ENCODE data around the gene C19orf25.

Gene C19orf25

DNA sequence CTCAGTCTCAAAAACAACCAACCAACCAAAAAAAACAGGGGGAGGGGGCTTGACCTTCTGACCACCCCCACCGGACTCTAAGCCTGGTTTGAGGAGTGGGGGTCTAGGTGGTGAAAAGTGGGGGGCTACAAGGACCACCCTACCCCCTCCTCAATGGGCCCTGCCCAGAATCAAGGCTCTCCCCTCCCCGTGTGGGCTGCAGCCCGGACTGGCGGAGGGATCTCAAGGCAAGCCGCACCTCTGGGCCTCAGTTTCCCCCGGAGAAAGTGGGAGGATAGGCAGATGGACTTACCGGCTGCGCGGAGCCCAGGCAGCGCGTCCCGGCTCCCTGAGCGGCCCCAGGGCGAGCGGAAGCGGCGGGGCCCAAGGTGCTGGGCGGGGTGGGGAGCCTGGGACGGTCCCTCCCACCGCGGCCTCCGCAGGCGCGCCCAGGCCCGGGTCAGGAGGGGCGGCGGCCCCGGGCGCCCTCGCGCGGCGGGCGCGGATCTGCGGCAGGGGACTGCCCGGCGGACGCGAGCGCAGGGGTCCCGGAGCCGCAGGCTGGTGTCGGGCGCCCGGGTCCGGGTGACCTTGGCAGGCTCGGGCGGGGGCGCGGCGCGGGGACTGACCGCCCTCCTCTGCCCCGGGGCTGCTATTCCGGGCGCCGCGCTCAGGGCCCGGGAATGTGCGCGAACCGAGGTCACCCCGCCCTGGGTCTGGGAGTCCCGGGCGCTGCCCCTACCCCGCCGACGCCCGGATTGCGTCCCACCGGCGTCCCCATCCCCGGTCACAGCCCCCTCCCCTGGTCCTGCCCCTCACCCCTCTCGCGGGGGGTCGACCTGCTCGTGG is 33.9 kb upstream of the C19orf25 start, which contains the start of gene ADAMTSL5:
ADAMTSL5 (minus strand) TSS at position 349 of the 828 bp plus-strand sequence. CDS start 2,076 bp downstream, outside the sequence.
- H4K20me1 ChIP-seq: peaks cover 31% of the 10 kb centered on the region
- H3K9me3 ChIP-seq: no peaks in the 10 kb centered on the region
- H3K27ac ChIP-seq: no peak within 1 kb of the TSS
- no peak for TF ChIP-seq Cebpa-rat (IDR thresholded peaks at IDR 0.05)
- no peak within 1 kb of the TSS for H3K4me3 ChIP-seq
- H3K9ac ChIP-seq: no peak within 1 kb of the TSS
- peaks cover 41% of the 10 kb centered on the region for H3K4me1 ChIP-seq
- H3K36me3 ChIP-seq: no peaks in the 10 kb centered on the region
- peaks cover 41% of the 10 kb centered on the region for H3K27me3 ChIP-seq
- peak within 1 kb of the TSS; percentile 29 for H3K4me2 ChIP-seq

DNA sequence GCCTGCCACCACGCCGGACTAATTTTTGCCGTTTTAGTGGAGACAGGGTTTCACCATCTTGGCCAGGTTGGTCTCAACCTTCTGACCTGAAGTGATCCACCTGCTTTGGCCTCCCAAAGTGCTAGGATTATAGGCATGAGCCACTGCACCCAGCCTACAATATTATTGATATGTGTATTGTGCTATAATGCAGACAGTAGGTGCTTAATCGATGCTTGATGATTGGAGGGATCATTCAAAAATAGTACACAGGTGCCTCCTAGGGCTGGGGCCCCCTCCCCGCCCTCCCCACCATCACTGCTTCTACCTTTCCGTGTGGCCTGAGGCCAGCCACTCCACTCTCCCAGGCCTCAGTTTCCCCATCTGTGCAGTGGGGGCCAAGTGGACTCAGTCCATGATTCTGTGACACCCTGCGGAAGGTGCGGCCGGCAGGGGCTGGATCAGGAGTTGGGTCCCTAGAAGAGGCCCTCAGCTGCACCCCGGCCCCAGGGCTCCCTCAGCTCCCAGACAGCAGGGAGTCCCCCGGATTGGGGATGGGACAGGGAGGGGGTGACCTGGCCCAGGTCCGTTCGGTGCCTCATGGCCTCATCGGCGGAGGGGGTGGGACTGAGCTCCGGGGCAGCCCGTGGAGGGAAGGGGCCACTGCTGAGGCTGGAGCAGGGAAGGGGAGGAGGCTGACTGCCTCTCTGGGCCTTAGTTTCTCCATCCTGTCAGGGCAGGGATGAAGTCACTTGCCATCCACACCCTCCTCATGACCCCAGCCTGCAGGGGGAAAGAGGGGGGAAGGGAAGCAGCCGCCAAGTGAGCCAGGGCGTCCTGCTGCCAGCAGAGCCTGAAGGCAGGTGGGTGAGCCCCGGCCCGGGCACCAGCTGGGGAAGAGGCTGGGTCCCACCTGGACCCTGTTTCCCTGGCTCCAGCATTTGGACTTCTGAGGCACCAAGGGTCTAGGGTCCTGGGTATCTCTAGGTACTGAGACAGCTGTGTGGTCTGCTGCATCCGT is 32.6 kb upstream of the C19orf25 start:
- no peak overlapping the region for H3K4me3 ChIP-seq
- H3K36me3 ChIP-seq: no peaks in the 10 kb centered on the region
- no peak for TF ChIP-seq Cebpa-rat (IDR thresholded peaks at IDR 0.05)
- peaks cover 41% of the 10 kb centered on the region for H3K27me3 ChIP-seq
- H3K4me2 ChIP-seq: peak overlapping the region; percentile 89
- peaks cover 31% of the 10 kb centered on the region for H4K20me1 ChIP-seq
- peaks cover 50% of the 10 kb centered on the region for H3K4me1 ChIP-seq
- no peaks in the 10 kb centered on the region for H3K9me3 ChIP-seq
- no peak overlapping the region for H3K9ac ChIP-seq
- no peak overlapping the region for H3K27ac ChIP-seq

DNA sequence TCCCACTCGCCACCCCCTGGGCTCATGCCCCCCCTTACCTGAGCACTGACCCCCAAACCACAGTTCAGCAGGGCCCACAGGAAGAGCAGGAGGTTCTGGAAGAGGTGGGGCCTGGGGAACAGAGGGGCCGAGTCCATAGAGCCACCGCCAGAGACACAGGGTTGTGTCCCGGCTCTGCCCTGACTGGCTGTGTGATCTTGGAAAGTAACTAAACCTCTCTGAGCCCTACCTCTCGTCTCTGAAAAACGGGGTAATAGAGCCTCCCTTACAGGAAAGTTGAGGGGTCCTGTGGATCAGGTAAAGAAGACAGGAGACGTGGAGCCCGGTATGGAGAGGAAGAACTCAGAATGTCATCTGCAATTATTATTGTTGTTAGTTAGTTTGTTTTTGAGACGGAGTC is 31.8 kb upstream of the C19orf25 start:
- peaks cover 41% of the 10 kb centered on the region for H3K27me3 ChIP-seq
- H4K20me1 ChIP-seq: peaks cover 31% of the 10 kb centered on the region
- H3K4me1 ChIP-seq: peaks cover 51% of the 10 kb centered on the region
- no peak overlapping the region for H3K9ac ChIP-seq
- peak overlapping the region; percentile 36; the same call in 1 of the 2 replicates for H3K4me3 ChIP-seq
- no peak overlapping the region for H3K27ac ChIP-seq
- no peaks in the 10 kb centered on the region for H3K36me3 ChIP-seq
- H3K4me2 ChIP-seq: peak overlapping the region; percentile 89
- no peak for TF ChIP-seq Cebpa-rat (IDR thresholded peaks at IDR 0.05)
- H3K9me3 ChIP-seq: no peaks in the 10 kb centered on the region

DNA sequence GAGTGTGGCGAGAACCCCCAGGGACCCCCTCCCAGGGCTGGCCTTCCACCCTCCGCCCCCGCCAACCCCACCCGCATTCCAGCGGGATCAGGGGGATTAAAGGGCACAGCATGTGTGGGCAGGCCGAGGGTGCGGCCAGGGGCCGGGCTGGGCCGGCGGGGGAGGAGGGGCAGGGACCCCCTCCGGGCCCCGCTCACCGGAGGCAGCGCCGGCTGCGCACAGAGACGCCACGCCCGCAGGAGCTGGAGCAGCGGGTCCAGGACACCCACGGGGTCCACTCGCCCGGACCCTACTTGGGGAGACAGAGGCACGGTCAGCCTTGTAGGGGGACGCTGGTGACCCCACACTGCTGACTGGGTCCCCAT is 31.4 kb upstream of the C19orf25 start:
- peaks cover 41% of the 10 kb centered on the region for H3K27me3 ChIP-seq
- H3K36me3 ChIP-seq: no peaks in the 10 kb centered on the region
- H3K27ac ChIP-seq: no peak overlapping the region
- H3K4me3 ChIP-seq: peak overlapping the region; percentile 36; the same call in 1 of the 2 replicates
- peaks cover 51% of the 10 kb centered on the region for H3K4me1 ChIP-seq
- H3K4me2 ChIP-seq: peak overlapping the region; percentile 89
- H3K9me3 ChIP-seq: no peaks in the 10 kb centered on the region
- no peak for TF ChIP-seq Cebpa-rat (IDR thresholded peaks at IDR 0.05)
- H4K20me1 ChIP-seq: peaks cover 31% of the 10 kb centered on the region
- H3K9ac ChIP-seq: no peak overlapping the region

DNA sequence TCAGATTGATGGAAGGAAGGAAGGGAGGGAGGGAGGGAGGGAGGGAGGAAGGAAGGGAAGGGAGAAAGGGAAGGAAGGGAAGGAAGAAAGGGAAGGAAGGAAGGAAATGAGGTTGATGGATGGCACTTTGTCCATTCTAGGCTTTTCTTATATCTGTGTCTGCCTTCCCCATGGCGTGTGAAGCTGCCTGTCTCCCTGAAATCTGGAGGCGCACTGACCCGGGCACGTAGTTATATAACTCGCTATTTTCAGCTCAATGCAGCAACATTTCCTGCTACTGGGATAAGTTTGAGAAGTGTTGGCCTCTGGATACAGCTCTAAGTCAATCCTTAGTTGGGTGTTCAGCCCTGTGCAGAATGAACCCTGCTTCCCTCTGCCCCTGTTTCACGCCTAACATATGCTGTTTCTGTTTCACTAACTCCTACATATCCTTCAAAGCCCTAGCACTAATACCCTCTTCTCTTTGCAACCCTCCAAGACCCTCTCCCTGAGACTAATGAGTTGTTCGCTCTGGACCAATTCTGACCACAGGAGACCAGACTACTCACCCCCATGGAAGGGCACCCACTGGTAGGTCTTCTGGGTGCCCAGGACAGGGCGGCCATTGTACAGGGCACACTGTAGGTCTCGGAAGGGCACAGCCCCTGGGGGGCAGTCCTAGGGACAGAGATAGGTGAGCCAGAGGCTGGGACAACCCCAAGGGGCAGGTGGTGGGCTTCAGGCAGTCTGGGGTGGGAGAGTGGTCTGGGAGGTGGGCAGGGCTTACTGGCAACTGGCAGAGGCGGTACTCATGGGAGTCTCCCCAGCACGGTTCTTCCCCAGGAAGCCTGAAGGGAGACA is 30.8 kb upstream of the C19orf25 start:
- no peaks in the 10 kb centered on the region for H3K9me3 ChIP-seq
- no peak overlapping the region for H3K4me3 ChIP-seq
- peaks cover 51% of the 10 kb centered on the region for H3K4me1 ChIP-seq
- H3K27ac ChIP-seq: no peak overlapping the region
- no peaks in the 10 kb centered on the region for H3K36me3 ChIP-seq
- H3K27me3 ChIP-seq: peaks cover 44% of the 10 kb centered on the region
- H3K9ac ChIP-seq: no peak overlapping the region
- peaks cover 31% of the 10 kb centered on the region for H4K20me1 ChIP-seq
- H3K4me2 ChIP-seq: peak overlapping the region; percentile 89
- TF ChIP-seq Cebpa-rat (IDR thresholded peaks at IDR 0.05): no peak

DNA sequence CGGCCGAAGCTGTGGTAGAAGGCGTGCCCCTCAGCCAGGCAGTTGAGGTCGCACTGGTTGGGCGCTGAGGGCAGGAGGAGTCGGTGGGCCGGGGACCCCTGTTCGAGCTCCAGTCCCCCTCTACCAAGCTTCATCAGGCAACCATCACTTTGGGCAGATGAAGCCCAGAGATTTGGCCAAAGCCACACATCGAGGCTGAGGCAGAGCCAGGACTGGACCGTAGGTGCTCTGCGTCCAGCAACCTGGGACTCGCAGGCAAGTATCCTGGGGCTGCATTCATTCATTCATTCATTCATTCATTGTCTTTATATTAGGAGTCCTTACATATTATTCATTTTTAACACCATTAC is 29.5 kb upstream of the C19orf25 start:
- no peak for TF ChIP-seq Cebpa-rat (IDR thresholded peaks at IDR 0.05)
- Histone ChIP-seq H4K20me1 (peaks cover 31% of the 10 kb centered on the region), H3K4me2 (peak overlapping the region; percentile 89)

DNA sequence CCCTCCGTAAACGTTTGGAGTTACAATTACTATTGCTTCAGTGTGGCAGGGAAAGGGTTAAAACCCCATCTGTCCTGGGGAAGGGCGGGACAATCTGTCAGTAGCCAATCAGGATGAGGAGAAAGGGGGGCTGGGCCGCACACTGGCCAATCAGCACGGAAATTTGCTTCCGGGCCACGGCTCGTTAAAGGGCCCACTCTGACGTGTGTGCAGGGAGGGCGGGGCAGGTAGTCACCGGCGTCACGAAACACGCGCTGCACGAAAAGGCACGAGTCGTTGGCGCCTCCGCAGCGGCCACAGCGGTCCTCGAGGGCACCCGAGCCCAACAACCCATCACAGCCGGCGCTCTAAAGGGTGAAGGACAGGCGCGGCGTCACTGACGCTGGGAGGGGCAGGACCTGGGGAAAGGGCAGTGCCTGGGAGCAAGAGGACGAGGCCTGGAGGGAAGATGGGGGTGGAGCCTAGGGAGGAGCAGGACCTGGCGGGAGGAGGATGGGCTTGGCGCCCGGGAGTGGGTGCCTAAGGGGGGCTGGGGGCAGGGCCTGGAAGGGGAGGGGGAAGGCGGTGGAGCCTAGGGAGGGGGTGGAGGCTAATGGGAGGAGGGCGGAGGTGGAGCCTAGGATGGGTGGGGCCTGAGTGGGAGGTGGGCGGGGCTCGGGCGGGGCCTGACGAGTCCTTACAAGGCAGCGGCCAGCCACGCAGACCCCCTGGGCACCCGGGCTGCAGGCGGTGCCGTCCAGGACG is 28.9 kb upstream of the C19orf25 start:
- Histone ChIP-seq H3K36me3 (no peaks in the 10 kb centered on the region), H3K27ac (peak overlapping the region; percentile 81), H3K9me3 (no peaks in the 10 kb centered on the region), H3K27me3 (peaks cover 52% of the 10 kb centered on the region), H3K4me2 (peak overlapping the region; percentile 89), H4K20me1 (peaks cover 31% of the 10 kb centered on the region), H3K4me3 (peak overlapping the region; percentile 69), H3K4me1 (peaks cover 64% of the 10 kb centered on the region), H3K9ac (peak overlapping the region; percentile 75; the same call in 1 of the 2 replicates)
- no peak for TF ChIP-seq Cebpa-rat (IDR thresholded peaks at IDR 0.05)

More for the DNA sequence above, 29.5 kb upstream of the C19orf25 start:
- peaks cover 59% of the 10 kb centered on the region for H3K4me1 ChIP-seq
- H3K9ac ChIP-seq: no peak overlapping the region
- H3K27ac ChIP-seq: no peak overlapping the region
- peak overlapping the region; percentile 69 for H3K4me3 ChIP-seq
- H3K36me3 ChIP-seq: no peaks in the 10 kb centered on the region
- no peaks in the 10 kb centered on the region for H3K9me3 ChIP-seq
- H3K27me3 ChIP-seq: peaks cover 52% of the 10 kb centered on the region

DNA sequence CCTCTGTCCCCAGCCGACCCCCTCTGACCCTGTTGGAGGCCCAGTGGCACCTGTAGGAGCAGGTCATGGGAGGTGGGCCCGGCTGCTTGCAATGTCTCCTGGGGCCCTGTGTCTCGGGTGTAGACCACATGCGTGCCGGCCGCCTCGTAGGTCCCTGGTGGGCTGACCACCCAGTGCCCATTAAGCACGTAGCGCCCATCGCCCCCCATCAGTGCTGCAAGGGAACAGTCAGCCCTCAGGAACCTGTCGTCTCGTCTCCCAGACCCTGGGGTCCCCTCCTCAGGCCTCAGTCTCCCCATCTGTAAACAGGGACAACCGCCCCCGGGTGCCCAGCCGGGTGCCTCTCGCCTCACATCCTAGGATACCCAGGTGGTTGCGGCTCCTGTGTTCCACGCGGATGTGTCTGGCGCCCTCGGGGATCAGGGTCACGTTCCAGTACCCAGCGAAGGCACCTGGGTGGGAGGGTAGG is 28.2 kb upstream of the C19orf25 start:
- H3K9me3 ChIP-seq: no peaks in the 10 kb centered on the region
- no peak overlapping the region for H3K9ac ChIP-seq
- no peak for TF ChIP-seq Cebpa-rat (IDR thresholded peaks at IDR 0.05)
- H3K4me1 ChIP-seq: peaks cover 63% of the 10 kb centered on the region
- H4K20me1 ChIP-seq: peaks cover 30% of the 10 kb centered on the region
- peak overlapping the region; percentile 81 for H3K27ac ChIP-seq
- H3K36me3 ChIP-seq: no peaks in the 10 kb centered on the region
- peaks cover 52% of the 10 kb centered on the region for H3K27me3 ChIP-seq
- peak overlapping the region; percentile 69; the same call in 1 of the 2 replicates for H3K4me3 ChIP-seq
- H3K4me2 ChIP-seq: peak overlapping the region; percentile 89

All from BLaER1 (cell line).